TTC549 (cell line): ENCODE results near the gene OSBPL6.

Experiments used
- FAIRE-seq: peaks from 2 replicates; lab custom pipeline; 2012; peaks lifted over from hg19 to GRCh38; lab: Jason Lieb, UNC

The OSBPL6 gene

GRCh38 chr2:178241844-178242551 lies 47.7 kb downstream of the OSBPL6 start:
- no peak for FAIRE-seq

- FAIRE-seq = no peak
Measured at GRCh38 chr2:178242552-178242883, 48.2 kb downstream of the OSBPL6 start.

GRCh38 chr2:178243961-178244360 lies 49.6 kb downstream of the OSBPL6 start:
- no peak for FAIRE-seq

- no peak for FAIRE-seq
Measured at GRCh38 chr2:178244777-178245176, 50.5 kb downstream of the OSBPL6 start.

GRCh38 chr2:178246696-178247095 lies 52.4 kb downstream of the OSBPL6 start:
- FAIRE-seq = no peak

GRCh38 chr2:178247250-178247649 lies 52.9 kb downstream of the OSBPL6 start:
- FAIRE-seq = no peak

GRCh38 chr2:178250429-178250828 lies 56.1 kb downstream of the OSBPL6 start:
- FAIRE-seq = no peak

- FAIRE-seq = no peak
Measured at GRCh38 chr2:178251151-178251955, 57.0 kb downstream of the OSBPL6 start.

GRCh38 chr2:178256382-178257042 lies 62.2 kb downstream of the OSBPL6 start:
- FAIRE-seq = no peak

GRCh38 chr2:178257127-178257526 lies 62.8 kb downstream of the OSBPL6 start:
- FAIRE-seq = no peak

- no peak for FAIRE-seq
Measured at GRCh38 chr2:178258916-178259315, 64.6 kb downstream of the OSBPL6 start.

- no peak for FAIRE-seq
Measured at GRCh38 chr2:178263159-178263860, 69.0 kb downstream of the OSBPL6 start.

- no peak for FAIRE-seq
Measured at GRCh38 chr2:178264211-178264610, 69.9 kb downstream of the OSBPL6 start.

- FAIRE-seq = no peak
Measured at GRCh38 chr2:178265851-178266250, 71.5 kb downstream of the OSBPL6 start.

GRCh38 chr2:178266445-178266844 lies 72.1 kb downstream of the OSBPL6 start:
- no peak for FAIRE-seq

GRCh38 chr2:178267660-178268059 lies 73.3 kb downstream of the OSBPL6 start:
- FAIRE-seq = no peak

GRCh38 chr2:178268435-178268834 lies 74.1 kb downstream of the OSBPL6 start:
- FAIRE-seq = no peak

GRCh38 chr2:178269438-178270224 lies 75.3 kb downstream of the OSBPL6 start:
- FAIRE-seq = no peak

GRCh38 chr2:178270338-178270737 lies 76.0 kb downstream of the OSBPL6 start:
- no peak for FAIRE-seq

- no peak for FAIRE-seq
Measured at GRCh38 chr2:178271094-178271493, 76.8 kb downstream of the OSBPL6 start.

GRCh38 chr2:178271629-178272333 lies 77.5 kb downstream of the OSBPL6 start:
- FAIRE-seq = no peak
